Esophagus muscularis mucosa (tissue), 3 donors: ENCODE measurements around the gene CAP2.

Experiments
- CTCF ChIP-seq, 3 experiments: fragments of 200-600 bp in 2 of 3; fragments of 450-650 bp in 1 of 3; sonication (generic) in 2 of 3; IDR thresholded peaks; one replicate each; pipeline ENCODE4 v1.5.1; 2017 to 2019; ENCODE audit warnings: antibody characterized with exemption in 3 of 3, mild to moderate bottlenecking in 2 of 3, moderate library complexity in 1 of 3
- POLR2AphosphoS5 ChIP-seq, 2 donors: sonication (generic); formaldehyde crosslinking; IDR thresholded peaks; one replicate each; pipeline ENCODE4 v1.6.1; 2017; ENCODE audit warnings: antibody characterized with exemption in 2 of 2

- no peak for TF ChIP-seq POLR2AphosphoS5 (IDR thresholded peaks at IDR 0.05)
- no peak for TF ChIP-seq CTCF (IDR thresholded peaks at IDR 0.05)
Observed at GRCh38 chr6:17452096-17452495, 58.7 kb downstream of the CAP2 start.
